ENCODE data around the gene SYNGR3. TPM values are rescaled to one million over a fixed set of nuclear protein-coding genes. Genes with fewer than 3 reads are reported as not detected.
A peak's percentile ranks its signal among the peaks of the same experiment; 100 is the strongest.

Gene SYNGR3
- total RNA-seq, 1 experiment from 2014 or later, result 0.68 TPM

DNA sequence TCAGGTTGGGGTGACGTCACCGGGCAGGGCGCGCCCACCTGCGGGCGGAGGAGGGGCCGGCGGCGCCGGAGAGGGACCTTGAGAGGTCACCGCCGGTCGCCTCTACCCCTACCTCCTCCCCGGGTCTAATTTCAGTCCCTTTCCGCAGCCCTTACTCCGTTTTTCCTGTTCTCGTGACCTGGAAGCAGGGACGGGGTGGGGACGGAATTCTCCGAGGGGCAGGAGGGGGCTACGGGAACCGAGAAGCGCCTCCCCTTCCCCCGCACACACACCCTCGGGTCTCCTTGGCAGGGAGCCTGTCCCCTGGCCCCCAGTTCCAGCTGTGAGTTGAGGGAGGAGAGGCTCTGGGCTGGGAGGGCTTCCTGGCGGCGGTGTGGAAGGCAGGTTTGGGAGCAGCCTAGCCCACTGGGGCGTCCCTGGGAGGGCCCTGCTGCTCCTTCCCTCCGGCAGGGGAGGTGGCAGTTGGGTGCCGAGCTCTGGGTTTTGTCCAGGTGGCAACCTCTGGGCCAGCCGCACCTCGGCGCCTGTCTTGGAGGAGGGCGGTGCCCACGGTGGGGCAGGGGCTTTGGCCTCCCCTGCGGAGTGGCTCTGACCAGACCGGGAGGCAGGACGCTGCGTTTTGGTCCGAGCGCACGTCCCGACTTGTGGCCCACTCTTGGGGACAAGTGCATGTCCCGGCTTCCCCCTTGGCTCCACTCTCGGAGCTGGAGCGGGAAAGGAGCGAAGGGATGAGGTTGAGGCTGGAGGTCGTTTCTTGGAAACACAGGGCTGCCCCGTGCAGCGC lies 773 bp downstream of the SYNGR3 start:
- intact Hi-C loops (cut with micrococcal nuclease), result no loop called here
- Mint-ChIP-seq H3K4me1 (ENCODE audit: insufficient read depth, unreplicated experiment) (peaks cover 17% of the 10 kb centered on the region), H3K4me3 (ENCODE audit: unreplicated experiment) (no peak overlapping the region), H3K9me3 (ENCODE audit: unreplicated experiment) (no peaks in the 10 kb centered on the region), H3K36me3 (ENCODE audit: insufficient read depth, unreplicated experiment) (peaks cover 34% of the 10 kb centered on the region), H3K27ac (ENCODE audit: low read depth, unreplicated experiment) (no peak overlapping the region), H3K27me3 (ENCODE audit: insufficient read depth, unreplicated experiment) (no peaks in the 10 kb centered on the region)
- ChIA-PET CTCF (interaction anchor here (1.1 kb wide), 1 partner anchor 562 kb away, joined by 3 read pairs; no protein-coding TSS in a partner anchor), POLR2A (interaction anchor here (0.7 kb wide), 2 partner anchors 11 to 48 kb away, joined by 3 to 4 read pairs; no protein-coding TSS in a partner anchor)
- no TSS peak for BruUV-seq (replicated peaks)
- TF ChIP-seq, protein P1, sequence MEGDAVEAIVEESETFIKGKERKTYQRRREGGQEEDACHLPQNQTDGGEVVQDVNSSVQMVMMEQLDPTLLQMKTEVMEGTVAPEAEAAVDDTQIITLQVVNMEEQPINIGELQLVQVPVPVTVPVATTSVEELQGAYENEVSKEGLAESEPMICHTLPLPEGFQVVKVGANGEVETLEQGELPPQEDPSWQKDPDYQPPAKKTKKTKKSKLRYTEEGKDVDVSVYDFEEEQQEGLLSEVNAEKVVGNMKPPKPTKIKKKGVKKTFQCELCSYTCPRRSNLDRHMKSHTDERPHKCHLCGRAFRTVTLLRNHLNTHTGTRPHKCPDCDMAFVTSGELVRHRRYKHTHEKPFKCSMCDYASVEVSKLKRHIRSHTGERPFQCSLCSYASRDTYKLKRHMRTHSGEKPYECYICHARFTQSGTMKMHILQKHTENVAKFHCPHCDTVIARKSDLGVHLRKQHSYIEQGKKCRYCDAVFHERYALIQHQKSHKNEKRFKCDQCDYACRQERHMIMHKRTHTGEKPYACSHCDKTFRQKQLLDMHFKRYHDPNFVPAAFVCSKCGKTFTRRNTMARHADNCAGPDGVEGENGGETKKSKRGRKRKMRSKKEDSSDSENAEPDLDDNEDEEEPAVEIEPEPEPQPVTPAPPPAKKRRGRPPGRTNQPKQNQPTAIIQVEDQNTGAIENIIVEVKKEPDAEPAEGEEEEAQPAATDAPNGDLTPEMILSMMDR (IDR thresholded peaks at IDR 0.05; ENCODE audit: unreplicated experiment), result no peak
- DNase-seq (ENCODE audit: unreplicated experiment), result no peak

DNA sequence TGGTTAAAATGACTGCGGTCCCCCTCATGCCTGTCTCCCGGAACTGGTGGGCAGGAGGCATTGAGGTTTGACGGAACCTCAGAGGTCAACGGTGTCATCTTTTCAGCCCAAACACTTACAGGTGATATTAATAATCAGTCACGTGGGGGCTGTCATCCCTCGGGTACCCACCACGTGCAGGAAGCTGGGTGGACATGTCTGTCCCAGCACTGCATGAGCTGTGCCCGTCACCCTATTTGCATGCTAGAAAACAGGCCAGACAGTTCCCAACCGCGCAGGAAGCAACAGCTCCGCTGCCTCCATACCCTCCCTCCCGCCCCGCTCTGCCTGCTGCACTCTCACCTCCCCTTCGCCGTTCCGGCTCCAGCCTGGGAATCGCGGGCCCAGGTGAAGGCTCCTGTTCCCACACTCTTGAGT lies 1.4 kb downstream of the SYNGR3 start:
- no peak for DNase-seq (ENCODE audit: unreplicated experiment)
- H3K36me3 Mint-ChIP-seq (ENCODE audit: insufficient read depth, unreplicated experiment), result peaks cover 33% of the 10 kb centered on the region
- POLR2A ChIA-PET, result interaction anchor here (0.7 kb wide), 1 partner anchor 12 kb away, joined by 3 read pairs; no protein-coding TSS in a partner anchor
- BruUV-seq (replicated peaks), result no TSS peak
- H3K27ac Mint-ChIP-seq (ENCODE audit: low read depth, unreplicated experiment), result no peak overlapping the region
- peaks cover 18% of the 10 kb centered on the region for H3K4me1 Mint-ChIP-seq (ENCODE audit: insufficient read depth, unreplicated experiment)
- no peaks in the 10 kb centered on the region for H3K9me3 Mint-ChIP-seq (ENCODE audit: unreplicated experiment)
- H3K4me3 Mint-ChIP-seq (ENCODE audit: unreplicated experiment), result no peak overlapping the region
- H3K27me3 Mint-ChIP-seq (ENCODE audit: insufficient read depth, unreplicated experiment), result no peaks in the 10 kb centered on the region
- CTCF ChIA-PET, result interaction anchor here (0.5 to 1.1 kb wide), 2 partner anchors 25 to 563 kb away, joined by 3 read pairs; no protein-coding TSS in a partner anchor
- TF ChIP-seq, protein P1 (IDR thresholded peaks at IDR 0.05; ENCODE audit: unreplicated experiment), result no peak
- intact Hi-C loops (cut with micrococcal nuclease), result no loop called here

GRCh38 chr16:1991588-1991947 lies 1.8 kb downstream of the SYNGR3 start:
- Mint-ChIP-seq H3K27me3 (ENCODE audit: insufficient read depth, unreplicated experiment) (no peaks in the 10 kb centered on the region), H3K36me3 (ENCODE audit: insufficient read depth, unreplicated experiment) (peaks cover 32% of the 10 kb centered on the region), H3K4me3 (ENCODE audit: unreplicated experiment) (no peak overlapping the region), H3K4me1 (ENCODE audit: insufficient read depth, unreplicated experiment) (peaks cover 18% of the 10 kb centered on the region), H3K27ac (ENCODE audit: low read depth, unreplicated experiment) (no peak overlapping the region), H3K9me3 (ENCODE audit: unreplicated experiment) (no peaks in the 10 kb centered on the region)
- POLR2A ChIA-PET, result no interaction called here
- no TSS peak for BruUV-seq (replicated peaks)
- TF ChIP-seq, protein P1 (IDR thresholded peaks at IDR 0.05; ENCODE audit: unreplicated experiment), result no peak
- DNase-seq (ENCODE audit: unreplicated experiment), result no peak
- CTCF ChIA-PET, result interaction anchor here (0.5 kb wide), 1 partner anchor 25 kb away, joined by 3 read pairs; no protein-coding TSS in a partner anchor
- intact Hi-C loops (cut with micrococcal nuclease), result no loop called here

DNA sequence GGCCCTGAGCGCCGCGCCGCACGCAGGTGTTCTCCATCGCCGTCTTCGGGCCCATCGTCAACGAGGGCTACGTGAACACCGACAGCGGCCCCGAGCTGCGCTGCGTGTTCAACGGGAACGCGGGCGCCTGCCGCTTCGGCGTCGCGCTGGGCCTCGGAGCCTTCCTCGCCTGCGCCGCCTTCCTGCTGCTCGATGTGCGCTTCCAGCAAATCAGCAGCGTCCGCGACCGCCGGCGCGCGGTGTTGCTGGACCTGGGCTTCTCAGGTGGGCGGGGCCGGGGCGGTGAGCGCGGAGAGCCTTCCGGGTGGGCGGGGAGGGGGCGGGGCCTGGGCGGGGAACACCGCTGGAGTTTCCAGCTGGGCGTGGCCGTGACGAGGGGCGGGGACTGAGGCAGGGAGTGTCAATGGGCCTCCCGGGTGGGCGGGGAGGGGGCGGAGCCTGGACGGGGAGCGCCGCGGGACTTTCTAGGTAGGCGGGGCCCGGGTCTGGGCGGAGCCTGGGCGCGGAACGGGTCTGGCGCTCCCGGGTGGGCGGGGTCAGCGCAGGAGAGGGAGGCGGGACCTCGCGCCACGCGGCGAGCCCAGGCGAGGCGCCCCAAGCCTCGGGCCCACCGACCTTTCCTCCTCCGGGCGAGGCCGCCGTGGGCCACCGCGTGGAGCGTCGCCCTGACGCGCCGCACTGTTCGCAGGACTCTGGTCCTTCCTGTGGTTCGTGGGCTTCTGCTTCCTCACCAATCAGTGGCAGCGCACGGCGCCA lies 2.4 kb downstream of the SYNGR3 start:
- DNase-seq (ENCODE audit: unreplicated experiment), result peak; percentile 79
- no peaks in the 10 kb centered on the region for H3K27me3 Mint-ChIP-seq (ENCODE audit: insufficient read depth, unreplicated experiment)
- H3K27ac Mint-ChIP-seq (ENCODE audit: low read depth, unreplicated experiment), result no peak overlapping the region
- no peak overlapping the region for H3K4me3 Mint-ChIP-seq (ENCODE audit: unreplicated experiment)
- no TSS peak for BruUV-seq (replicated peaks)
- POLR2A ChIA-PET, result no interaction called here
- H3K9me3 Mint-ChIP-seq (ENCODE audit: unreplicated experiment), result no peaks in the 10 kb centered on the region
- H3K36me3 Mint-ChIP-seq (ENCODE audit: insufficient read depth, unreplicated experiment), result peaks cover 37% of the 10 kb centered on the region
- intact Hi-C loops (cut with micrococcal nuclease), result no loop called here
- TF ChIP-seq, protein P1 (IDR thresholded peaks at IDR 0.05; ENCODE audit: unreplicated experiment), result no peak
- peaks cover 18% of the 10 kb centered on the region for H3K4me1 Mint-ChIP-seq (ENCODE audit: insufficient read depth, unreplicated experiment)
- CTCF ChIA-PET, result interaction anchor here (0.6 to 1.5 kb wide), 2 partner anchors 12 to 159 kb away, joined by 3 to 6 read pairs; no protein-coding TSS in a partner anchor
